HTR-8/SVneo (cell line): ENCODE data around the gene GPRASP2.

Experiments
- DNase-seq: peaks from one replicate; pipeline ENCODE4 v3.0.0; 2011; ENCODE audit warnings: low spot score, mixed read lengths; ENCODE audit not compliant: insufficient read length
- FAIRE-seq: peaks from 2 replicates; lab custom pipeline; 2011; peaks lifted over from hg19 to GRCh38; lab: Jason Lieb, UNC

The GPRASP2 gene

GRCh38 chrX:102739657-102740056, 27.4 kb downstream of the GPRASP2 start:
- no peak for DNase-seq
- FAIRE-seq: no peak

- no peak for FAIRE-seq
These were observed 32.1 kb downstream of the GPRASP2 start for GRCh38 chrX:102744307-102744706.

GRCh38 chrX:102745513-102745856, 33.2 kb downstream of the GPRASP2 start:
- FAIRE-seq: no peak
- DNase-seq: no peak

More at GRCh38 chrX:102744307-102744706, 32.1 kb downstream of the GPRASP2 start:
- DNase-seq: no peak

- DNase-seq: no peak
- no peak for FAIRE-seq
These were observed 33.8 kb downstream of the GPRASP2 start for GRCh38 chrX:102745857-102746584.

GRCh38 chrX:102765217-102765616, 53.0 kb downstream of the GPRASP2 start:
- FAIRE-seq (no peak), DNase-seq (no peak)

- DNase-seq: no peak
- no peak for FAIRE-seq
These were observed 53.6 kb downstream of the GPRASP2 start for GRCh38 chrX:102765809-102766208.

GRCh38 chrX:102767287-102767686, 55.0 kb downstream of the GPRASP2 start:
- DNase-seq: no peak
- FAIRE-seq: no peak
